ENCODE measurements around the gene ACYP1. TPM values are rescaled to one million over a fixed set of nuclear protein-coding genes. Genes with fewer than 3 reads are reported as not detected.

Gene ACYP1
- total and polyA plus RNA-seq, 9 of the 15 experiments (the other 6 are each of a cell fraction or from before 2014, with no cell fraction given) = 19.9 to 113 (median 52.3) TPM

GRCh38 chr14:75030147-75030546, 33.7 kb downstream of the ACYP1 start (continued):
- no peak for TF ChIP-seq CLOCK (CRISPR knock-in tag; IDR thresholded peaks at IDR 0.05; ENCODE audit: borderline replicate concordance)
- no peak for TF ChIP-seq ZNF408 (CRISPR knock-in tag; IDR thresholded peaks at IDR 0.05; ENCODE audit: low read depth)

GRCh38 chr14:75025876-75026275, 37.9 kb downstream of the ACYP1 start:
- peaks cover 0 to 19% of the 10 kb centered on the region in 2 experiments; a peak in 3 of 5 replicates for H3K4me1 ChIP-seq (replicated peaks in 1 of 2; ENCODE audit: control insufficient read depth in 2 of 2, insufficient read depth in 2 of 2, low read length in 2 of 2)
- in situ Hi-C loops (cut with MboI) (no loop called here), intact Hi-C loops (cut with micrococcal nuclease) (no loop called here)
- no peak for ATAC-seq
- no peaks in the 10 kb centered on the region for H3K9me1 ChIP-seq (ENCODE audit: control insufficient read depth, insufficient read depth, low read length)
- peaks cover 42% of the 10 kb centered on the region; the same call in 2 of the 3 replicates for H3K36me3 ChIP-seq (ENCODE audit: control insufficient read depth, insufficient read depth, low read length)
- no peak for DNase-seq (ENCODE audit: extremely low read depth in 1 of 4, low spot score in 3 of 4)
- H3K79me2 ChIP-seq (ENCODE audit: control insufficient read depth, insufficient read depth, low read length) = no peaks in the 10 kb centered on the region
- no peak overlapping the region for H3K4me3 ChIP-seq
- TF ChIP-seq TCF3 (CRISPR knock-in tag; IDR thresholded peaks at IDR 0.05) = no peak
- no peak for TF ChIP-seq RNF2 (IDR thresholded peaks at IDR 0.05)
- TF ChIP-seq ATF1 (CRISPR knock-in tag; IDR thresholded peaks at IDR 0.05) = no peak
- no peak for TF ChIP-seq ATF1 (tag; IDR thresholded peaks at IDR 0.05)
- 0 out of 2 replicates have a peak, but pooled peaks have one; percentile 9 for TF ChIP-seq ZNF175 (CRISPR knock-in tag; IDR thresholded peaks at IDR 0.05; ENCODE audit: low read depth)
- no peak for TF ChIP-seq BCOR (IDR thresholded peaks at IDR 0.05)
- no peak for TF ChIP-seq CTCF (IDR thresholded peaks at IDR 0.05 in 2 of 3, conservative IDR thresholded peaks at IDR 0.05 in 1 of 3; ENCODE audit: insufficient read depth in 2 of 3, low read depth in 1 of 3, low read length in 3 of 3)
- TF ChIP-seq USF2 (CRISPR knock-in tag; IDR thresholded peaks at IDR 0.05) = no peak
- no peak for TF ChIP-seq GABPB2 (CRISPR knock-in tag; conservative IDR thresholded peaks at IDR 0.05)
- no peaks in the 10 kb centered on the region for H3K9me3 ChIP-seq (replicated peaks; ENCODE audit: control insufficient read depth, insufficient read depth, low read depth, low read length)
- no peak for FAIRE-seq
- POLR2A ChIA-PET = interaction anchor here (0.7 kb wide), 1 partner anchor 19 kb away, joined by 3 read pairs; no protein-coding TSS in a partner anchor
- H3K9ac ChIP-seq (ENCODE audit: insufficient read depth in 1 of 2, low read depth in 2 of 2, low read length in 2 of 2) = no peak overlapping the region
- CTCF ChIA-PET (ENCODE audit: low intra/inter-chr PET ratio) = no interaction called here
- H3K4me2 ChIP-seq (ENCODE audit: insufficient read depth, low read length) = peak overlapping the region; percentile 60
- H3K27me3 ChIP-seq (ENCODE audit: control insufficient read depth in 2 of 2, insufficient read depth in 2 of 2, low read length in 2 of 2) = no peaks in the 10 kb centered on the region
- H2AFZ ChIP-seq (ENCODE audit: low read depth, low read length) = no peak overlapping the region
- no TSS peak for BruUV-seq (replicated peaks)
- H3K27ac ChIP-seq (ENCODE audit: extremely low read depth, low read depth, low read length) = peak overlapping the region; percentile 74; the same call in 2 of the 3 replicates
- 58% methylated on average over 2 of the region's 2 CpGs for WGBS (ENCODE audit: insufficient coverage, low coverage, missing lambda C conversion rate)
- no peaks in the 10 kb centered on the region for H4K20me1 ChIP-seq (replicated peaks; ENCODE audit: control insufficient read depth, insufficient read depth, low read length)
